Measurements from ENCODE around the gene CHST11. TPM values are rescaled to one million over a fixed set of nuclear protein-coding genes. Genes with fewer than 3 reads are reported as not detected.

The CHST11 gene
- total and polyA plus RNA-seq, 8 donors: 11.1 to 56.9 (median 14.8) TPM

DNA sequence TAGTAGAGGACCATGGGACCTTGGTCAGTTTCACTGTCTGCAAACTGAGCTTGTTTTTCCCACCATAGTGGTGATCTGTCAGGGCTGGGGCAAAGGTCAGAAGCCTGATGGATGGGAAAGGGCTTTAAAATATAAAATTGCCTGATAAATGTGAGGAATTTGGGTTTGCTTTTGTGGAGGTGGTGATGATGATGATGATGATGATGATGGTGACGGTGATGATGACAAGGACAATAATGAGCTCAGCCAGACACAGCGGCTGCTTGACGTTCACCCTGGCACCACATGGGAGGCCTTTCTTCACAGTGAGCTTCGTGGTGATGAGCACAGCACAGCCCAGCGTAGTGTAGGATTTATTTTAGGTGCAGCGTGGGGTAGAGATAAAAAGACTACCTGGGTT lies 257.6 kb downstream of the CHST11 start:
- ATAC-seq: no peak
- no peak overlapping the region for H3K27ac ChIP-seq
- no peaks in the 10 kb centered on the region for H3K36me3 ChIP-seq
- no peak for DNase-seq
- no peak for TF ChIP-seq CTCF (IDR thresholded peaks at IDR 0.05)
- H3K9me3 ChIP-seq: no peaks in the 10 kb centered on the region
- no peaks in the 10 kb centered on the region for H3K27me3 ChIP-seq
- intact Hi-C loops (cut with DNase I): no loop called here
- H3K4me1 ChIP-seq: peaks cover 16 to 31% of the 10 kb centered on the region in 2 donors
- no peak overlapping the region for H3K4me3 ChIP-seq

DNA sequence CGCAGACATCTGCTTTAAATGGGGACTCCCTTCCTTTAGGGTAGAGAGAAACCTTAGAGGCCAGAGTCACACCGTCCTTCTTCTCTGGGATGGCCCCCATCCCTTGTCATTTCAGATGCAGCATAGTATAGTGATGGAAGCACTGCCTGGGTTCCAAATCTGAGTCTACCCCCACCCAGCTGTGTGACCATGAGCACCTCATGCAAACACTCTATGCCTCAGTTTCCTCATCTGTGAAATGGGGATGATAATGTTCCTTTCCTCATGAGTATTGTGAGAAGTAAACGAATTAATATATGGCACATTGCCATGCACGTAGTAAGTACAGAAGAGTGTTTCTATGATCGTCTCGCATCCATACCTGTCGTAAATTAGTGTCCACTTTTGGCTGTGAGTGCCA lies 259.4 kb downstream of the CHST11 start:
- H3K4me1 ChIP-seq: peaks cover 8 to 30% of the 10 kb centered on the region in 2 donors
- H3K27me3 ChIP-seq: no peaks in the 10 kb centered on the region
- no peak overlapping the region for H3K27ac ChIP-seq
- no peak overlapping the region for H3K4me3 ChIP-seq
- H3K9me3 ChIP-seq: no peaks in the 10 kb centered on the region
- intact Hi-C loops (cut with DNase I): no loop called here
- no peak for DNase-seq
- no peaks in the 10 kb centered on the region for H3K36me3 ChIP-seq
- no peak for ATAC-seq
- no peak for TF ChIP-seq CTCF (IDR thresholded peaks at IDR 0.05)

GRCh38 chr12:104718304-104718929 lies 261.7 kb downstream of the CHST11 start:
- ATAC-seq: peak; percentile 86
- H3K36me3 ChIP-seq: no peaks in the 10 kb centered on the region

GRCh38 chr12:104719700-104720338 lies 263.1 kb downstream of the CHST11 start:
- H3K36me3 ChIP-seq: no peaks in the 10 kb centered on the region
- H3K9me3 ChIP-seq: no peaks in the 10 kb centered on the region
- no peak for DNase-seq
- peak overlapping the region in 1 of 2 donors; percentile 39 for H3K4me3 ChIP-seq
- no peaks in the 10 kb centered on the region for H3K27me3 ChIP-seq
- TF ChIP-seq CTCF (IDR thresholded peaks at IDR 0.05): no peak
- H3K27ac ChIP-seq: peak overlapping the region; percentile 63 to 87
- H3K4me1 ChIP-seq: peaks cover 6 to 31% of the 10 kb centered on the region in 2 donors
- peak; percentile 10 for ATAC-seq
- intact Hi-C loops (cut with DNase I): no loop called here

More at GRCh38 chr12:104718304-104718929, 261.7 kb downstream of the CHST11 start:
- no peak overlapping the region for H3K4me3 ChIP-seq
- no peak for TF ChIP-seq CTCF (IDR thresholded peaks at IDR 0.05)
- H3K27ac ChIP-seq: no peak overlapping the region
- peak in 1 of 4 donors; percentile 42 for DNase-seq
- no peaks in the 10 kb centered on the region for H3K9me3 ChIP-seq
- peaks cover 6 to 31% of the 10 kb centered on the region in 2 donors for H3K4me1 ChIP-seq
- H3K27me3 ChIP-seq: no peaks in the 10 kb centered on the region
- intact Hi-C loops (cut with DNase I): no loop called here

- Histone ChIP-seq H3K27me3 (no peaks in the 10 kb centered on the region), H3K9me3 (no peaks in the 10 kb centered on the region), H3K4me1 (peaks cover 6 to 31% of the 10 kb centered on the region in 2 donors), H3K4me3 (peak overlapping the region in 1 of 2 donors; percentile 39), H3K27ac (peak overlapping the region; percentile 63 to 87), H3K36me3 (no peaks in the 10 kb centered on the region)
- no peak for DNase-seq
- TF ChIP-seq CTCF (IDR thresholded peaks at IDR 0.05): no peak
- ATAC-seq: peak; percentile 12
- intact Hi-C loops (cut with DNase I): no loop called here
Measured at GRCh38 chr12:104720339-104721038, 263.7 kb downstream of the CHST11 start.

Measured in left lung (tissue), 10 donors.